ENCODE measurements around the gene ANKRD17.
"Not testable (repeated sequence)": the region's sequence is repeated elsewhere in the genome, so short reads cannot be mapped to it uniquely, and the experiment has no call there.

Gene ANKRD17

DNA sequence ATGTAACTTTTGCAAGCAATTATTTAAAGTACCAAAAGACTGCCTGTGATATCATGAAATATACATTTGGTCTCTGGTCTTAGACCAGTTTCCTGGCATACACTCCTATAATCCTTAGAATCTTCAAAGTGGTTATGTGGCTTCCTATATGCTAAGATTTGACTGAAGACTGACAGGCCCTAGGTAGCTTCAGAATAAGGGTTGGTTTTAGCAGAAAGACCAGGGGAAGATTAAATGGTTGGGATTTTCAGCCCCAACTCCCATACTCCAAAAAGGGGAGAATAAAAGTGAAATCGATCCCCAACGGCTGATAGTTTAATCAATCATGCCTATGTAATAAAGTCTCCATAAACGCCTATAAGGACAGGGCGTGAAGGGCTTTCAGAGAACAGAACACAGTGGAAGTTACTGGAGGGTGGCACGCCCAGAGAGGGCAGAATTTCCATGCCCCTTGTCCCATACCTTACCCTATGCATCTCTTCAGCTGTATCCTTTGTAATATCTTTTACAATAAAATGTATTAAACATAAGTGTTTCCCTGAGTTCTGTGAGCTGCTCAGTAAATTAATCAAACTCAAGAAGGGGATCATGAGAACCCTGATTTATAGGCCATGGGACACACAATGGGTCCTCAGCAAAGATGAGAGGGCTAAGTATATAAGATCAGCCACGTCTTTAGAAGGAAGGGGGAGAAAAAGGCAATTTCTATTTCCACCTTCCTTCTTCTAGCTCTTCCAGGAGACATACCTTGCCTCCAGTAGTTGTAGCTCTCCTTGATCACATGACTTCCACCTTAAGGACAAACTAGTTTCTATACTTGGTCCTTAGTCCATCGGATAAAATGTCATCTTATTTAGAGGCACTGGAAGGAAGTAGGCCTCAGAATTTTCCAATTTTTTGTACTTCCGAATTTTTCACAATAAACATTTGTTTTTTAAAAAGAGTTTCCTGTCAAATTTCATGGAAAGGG, 26.8 kb downstream of the ANKRD17 start:
- TF ChIP-seq, protein P1, sequence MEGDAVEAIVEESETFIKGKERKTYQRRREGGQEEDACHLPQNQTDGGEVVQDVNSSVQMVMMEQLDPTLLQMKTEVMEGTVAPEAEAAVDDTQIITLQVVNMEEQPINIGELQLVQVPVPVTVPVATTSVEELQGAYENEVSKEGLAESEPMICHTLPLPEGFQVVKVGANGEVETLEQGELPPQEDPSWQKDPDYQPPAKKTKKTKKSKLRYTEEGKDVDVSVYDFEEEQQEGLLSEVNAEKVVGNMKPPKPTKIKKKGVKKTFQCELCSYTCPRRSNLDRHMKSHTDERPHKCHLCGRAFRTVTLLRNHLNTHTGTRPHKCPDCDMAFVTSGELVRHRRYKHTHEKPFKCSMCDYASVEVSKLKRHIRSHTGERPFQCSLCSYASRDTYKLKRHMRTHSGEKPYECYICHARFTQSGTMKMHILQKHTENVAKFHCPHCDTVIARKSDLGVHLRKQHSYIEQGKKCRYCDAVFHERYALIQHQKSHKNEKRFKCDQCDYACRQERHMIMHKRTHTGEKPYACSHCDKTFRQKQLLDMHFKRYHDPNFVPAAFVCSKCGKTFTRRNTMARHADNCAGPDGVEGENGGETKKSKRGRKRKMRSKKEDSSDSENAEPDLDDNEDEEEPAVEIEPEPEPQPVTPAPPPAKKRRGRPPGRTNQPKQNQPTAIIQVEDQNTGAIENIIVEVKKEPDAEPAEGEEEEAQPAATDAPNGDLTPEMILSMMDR (IDR thresholded peaks at IDR 0.05; ENCODE audit: low read length, missing control alignments), result no peak
- H3K4me3 ChIP-seq (replicated peaks; ENCODE audit: low read depth, low read length), result no peak overlapping the region

DNA sequence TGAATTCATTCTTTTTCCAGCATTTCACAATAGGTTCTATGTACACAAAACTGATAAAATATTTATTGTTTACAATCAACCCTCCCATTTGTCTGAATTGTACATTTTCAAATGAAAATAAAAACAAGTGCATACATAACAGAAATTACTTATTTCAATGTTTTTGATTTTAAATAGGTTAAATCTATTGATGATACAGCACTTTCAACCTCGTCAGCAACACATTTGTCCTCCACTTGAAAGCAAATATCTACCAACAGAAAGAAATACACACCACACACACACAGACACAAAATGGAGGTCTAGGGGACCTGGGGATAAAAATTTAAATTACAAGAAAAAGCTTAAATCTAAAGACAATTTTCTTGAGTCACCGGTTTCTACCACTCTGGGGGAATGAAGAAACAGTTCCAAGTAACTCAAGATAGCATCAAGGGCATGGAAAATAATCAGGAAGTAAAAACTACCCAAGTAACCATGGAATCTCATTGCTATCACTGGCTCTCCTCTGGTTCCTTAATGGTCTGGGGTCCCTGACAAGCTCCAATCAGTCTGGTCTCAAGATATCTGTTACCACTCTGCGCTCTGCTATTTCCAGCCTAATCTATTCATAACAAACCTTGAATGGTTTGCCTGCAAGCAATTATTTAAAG, 27.6 kb downstream of the ANKRD17 start:
- TF ChIP-seq, protein P1 (IDR thresholded peaks at IDR 0.05; ENCODE audit: low read length, missing control alignments), result no peak

More for the DNA sequence above, 26.8 kb downstream of the ANKRD17 start:
- DNase-seq (ENCODE audit: low read depth), result no peak

DNA sequence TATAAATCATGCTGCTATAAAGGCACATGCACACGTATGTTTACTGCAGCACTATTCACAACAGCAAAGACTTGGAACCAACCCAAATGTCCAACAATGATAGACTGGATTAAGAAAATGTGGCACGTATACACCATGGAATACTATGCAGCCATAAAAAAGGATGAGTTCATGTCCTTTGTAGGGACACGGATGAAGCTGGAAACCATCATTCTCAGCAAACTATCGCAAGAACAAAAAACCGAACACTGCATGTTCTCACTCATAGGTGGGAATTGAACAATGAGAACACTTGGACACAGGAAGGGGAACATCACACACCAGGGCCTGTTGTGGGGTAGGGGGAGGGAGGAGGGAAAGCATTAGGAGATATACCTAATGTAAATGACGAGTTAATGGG, 29.8 kb downstream of the ANKRD17 start:
- not testable (repeated sequence) for H3K4me3 ChIP-seq (replicated peaks; ENCODE audit: low read depth, low read length); DNase-seq (ENCODE audit: low read depth)

More for the DNA sequence above, 27.6 kb downstream of the ANKRD17 start:
- H3K4me3 ChIP-seq (replicated peaks; ENCODE audit: low read depth, low read length), result no peak overlapping the region
- no peak for DNase-seq (ENCODE audit: low read depth)

DNA sequence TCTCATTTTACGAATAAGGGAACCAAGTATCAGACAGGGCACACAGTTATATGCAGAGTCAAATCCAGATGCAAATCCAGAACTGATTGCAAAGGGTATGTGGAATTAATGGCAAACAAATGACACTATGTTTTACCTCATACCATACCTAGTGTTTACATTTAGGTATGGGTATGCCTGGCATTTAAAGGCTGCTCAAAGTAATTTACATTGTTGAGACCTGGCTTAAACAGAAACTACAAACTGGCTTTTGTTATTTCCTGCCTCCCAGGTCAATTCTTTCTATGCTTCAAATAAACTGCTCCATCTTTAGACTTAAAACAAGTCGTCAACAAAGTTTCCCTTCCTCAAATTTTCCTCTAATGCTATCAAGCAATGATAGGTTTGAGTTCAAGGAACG, 33.7 kb downstream of the ANKRD17 start:
- DNase-seq (ENCODE audit: low read depth), result no peak
- TF ChIP-seq, protein P1 (IDR thresholded peaks at IDR 0.05; ENCODE audit: low read length, missing control alignments), result no peak
- no peak overlapping the region for H3K4me3 ChIP-seq (replicated peaks; ENCODE audit: low read depth, low read length)

DNA sequence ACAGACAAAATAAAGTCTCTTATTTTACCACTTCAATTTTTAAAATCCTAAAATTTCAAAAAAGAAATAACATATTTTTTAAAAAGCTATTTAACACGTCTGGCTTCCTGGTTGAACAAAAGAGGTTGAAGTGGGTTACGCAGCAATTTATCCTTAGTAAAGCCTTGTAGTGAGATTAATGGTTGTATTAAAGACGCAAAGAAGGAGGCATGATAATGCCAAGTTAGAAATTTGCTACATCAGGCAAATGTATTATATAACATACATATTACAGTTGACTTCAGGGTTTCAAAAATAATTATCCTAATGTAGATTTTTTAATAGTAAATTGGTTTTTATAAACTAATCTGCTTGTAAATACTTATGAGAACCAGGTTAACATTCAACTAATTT, 35.3 kb downstream of the ANKRD17 start:
- no peak for DNase-seq (ENCODE audit: low read depth)
- TF ChIP-seq, protein P1 (IDR thresholded peaks at IDR 0.05; ENCODE audit: low read length, missing control alignments), result no peak
- peak overlapping the region; percentile 75 for H3K4me3 ChIP-seq (replicated peaks; ENCODE audit: low read depth, low read length)

DNA sequence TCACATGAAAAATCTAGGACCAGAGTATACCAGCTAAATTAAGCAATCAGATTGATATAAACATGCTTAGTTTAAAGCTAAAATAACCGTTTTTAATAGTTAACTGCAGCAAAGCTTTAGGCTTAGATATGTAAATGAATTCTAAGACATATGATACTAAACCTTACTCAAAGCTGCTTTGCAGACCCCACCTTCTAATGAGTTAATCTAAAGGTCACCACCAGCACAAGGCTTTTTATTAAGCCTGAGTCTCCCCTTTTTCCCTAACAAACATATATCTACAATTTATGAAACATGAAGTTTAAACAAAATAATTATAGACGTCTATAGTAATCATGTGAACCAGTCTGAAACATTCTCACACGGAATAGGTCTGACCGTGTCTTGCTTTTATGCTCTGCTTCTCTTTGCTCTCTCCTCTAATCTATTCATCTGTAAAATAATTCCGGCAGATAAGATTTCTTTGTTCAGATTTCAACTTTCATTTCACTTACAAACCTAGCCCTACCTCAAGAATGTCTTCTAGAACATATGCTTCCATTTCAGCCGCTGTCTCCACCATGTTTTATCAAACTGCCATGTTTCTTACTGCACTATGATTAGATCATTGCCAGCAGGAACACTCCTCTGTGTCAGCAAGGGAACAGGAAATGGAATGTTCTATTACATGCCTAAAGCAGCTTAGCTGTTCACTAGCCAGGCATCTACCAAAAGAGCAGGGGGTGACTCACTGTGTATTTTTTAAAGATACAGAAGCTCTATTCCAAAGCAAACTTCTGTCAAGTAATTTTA, 35.9 kb downstream of the ANKRD17 start:
- TF ChIP-seq, protein P1 (IDR thresholded peaks at IDR 0.05; ENCODE audit: low read length, missing control alignments), result no peak
- DNase-seq (ENCODE audit: low read depth), result peak; percentile 97
- peak overlapping the region; percentile 75 for H3K4me3 ChIP-seq (replicated peaks; ENCODE audit: low read depth, low read length)

DNA sequence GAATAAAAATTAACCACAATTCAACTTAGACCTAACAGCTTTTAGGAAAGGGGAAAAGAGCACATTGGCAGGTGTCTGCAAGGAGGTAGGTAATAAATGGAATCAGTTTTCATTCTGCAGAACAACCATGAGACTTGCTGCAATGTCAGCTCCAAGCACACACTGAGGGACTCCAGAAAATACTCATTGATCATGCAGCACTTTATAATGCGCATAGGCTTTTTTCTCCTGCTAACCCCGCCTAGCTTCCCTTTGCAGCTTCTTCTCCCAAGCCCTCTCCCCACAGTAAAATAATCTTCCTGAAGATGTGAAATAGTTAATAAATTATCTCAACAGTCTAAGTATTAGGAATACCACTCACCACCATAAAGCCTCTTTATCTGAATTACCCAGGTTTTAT, 36.9 kb downstream of the ANKRD17 start:
- peak overlapping the region; percentile 75 for H3K4me3 ChIP-seq (replicated peaks; ENCODE audit: low read depth, low read length)
- DNase-seq (ENCODE audit: low read depth), result no peak
- TF ChIP-seq, protein P1 (IDR thresholded peaks at IDR 0.05; ENCODE audit: low read length, missing control alignments), result no peak

Measured in fibroblast of pulmonary artery (primary cell).